GOT3 (cell line): ENCODE data around the gene ATP9B.

Experiments
- DNase-seq: peaks from one replicate; lab custom pipeline; 2025; ENCODE audit warnings: mixed read lengths; lab: John Stamatoyannopoulos, UW

The ATP9B gene, protein sequence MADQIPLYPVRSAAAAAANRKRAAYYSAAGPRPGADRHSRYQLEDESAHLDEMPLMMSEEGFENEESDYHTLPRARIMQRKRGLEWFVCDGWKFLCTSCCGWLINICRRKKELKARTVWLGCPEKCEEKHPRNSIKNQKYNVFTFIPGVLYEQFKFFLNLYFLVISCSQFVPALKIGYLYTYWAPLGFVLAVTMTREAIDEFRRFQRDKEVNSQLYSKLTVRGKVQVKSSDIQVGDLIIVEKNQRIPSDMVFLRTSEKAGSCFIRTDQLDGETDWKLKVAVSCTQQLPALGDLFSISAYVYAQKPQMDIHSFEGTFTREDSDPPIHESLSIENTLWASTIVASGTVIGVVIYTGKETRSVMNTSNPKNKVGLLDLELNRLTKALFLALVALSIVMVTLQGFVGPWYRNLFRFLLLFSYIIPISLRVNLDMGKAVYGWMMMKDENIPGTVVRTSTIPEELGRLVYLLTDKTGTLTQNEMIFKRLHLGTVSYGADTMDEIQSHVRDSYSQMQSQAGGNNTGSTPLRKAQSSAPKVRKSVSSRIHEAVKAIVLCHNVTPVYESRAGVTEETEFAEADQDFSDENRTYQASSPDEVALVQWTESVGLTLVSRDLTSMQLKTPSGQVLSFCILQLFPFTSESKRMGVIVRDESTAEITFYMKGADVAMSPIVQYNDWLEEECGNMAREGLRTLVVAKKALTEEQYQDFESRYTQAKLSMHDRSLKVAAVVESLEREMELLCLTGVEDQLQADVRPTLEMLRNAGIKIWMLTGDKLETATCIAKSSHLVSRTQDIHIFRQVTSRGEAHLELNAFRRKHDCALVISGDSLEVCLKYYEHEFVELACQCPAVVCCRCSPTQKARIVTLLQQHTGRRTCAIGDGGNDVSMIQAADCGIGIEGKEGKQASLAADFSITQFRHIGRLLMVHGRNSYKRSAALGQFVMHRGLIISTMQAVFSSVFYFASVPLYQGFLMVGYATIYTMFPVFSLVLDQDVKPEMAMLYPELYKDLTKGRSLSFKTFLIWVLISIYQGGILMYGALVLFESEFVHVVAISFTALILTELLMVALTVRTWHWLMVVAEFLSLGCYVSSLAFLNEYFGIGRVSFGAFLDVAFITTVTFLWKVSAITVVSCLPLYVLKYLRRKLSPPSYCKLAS

DNA sequence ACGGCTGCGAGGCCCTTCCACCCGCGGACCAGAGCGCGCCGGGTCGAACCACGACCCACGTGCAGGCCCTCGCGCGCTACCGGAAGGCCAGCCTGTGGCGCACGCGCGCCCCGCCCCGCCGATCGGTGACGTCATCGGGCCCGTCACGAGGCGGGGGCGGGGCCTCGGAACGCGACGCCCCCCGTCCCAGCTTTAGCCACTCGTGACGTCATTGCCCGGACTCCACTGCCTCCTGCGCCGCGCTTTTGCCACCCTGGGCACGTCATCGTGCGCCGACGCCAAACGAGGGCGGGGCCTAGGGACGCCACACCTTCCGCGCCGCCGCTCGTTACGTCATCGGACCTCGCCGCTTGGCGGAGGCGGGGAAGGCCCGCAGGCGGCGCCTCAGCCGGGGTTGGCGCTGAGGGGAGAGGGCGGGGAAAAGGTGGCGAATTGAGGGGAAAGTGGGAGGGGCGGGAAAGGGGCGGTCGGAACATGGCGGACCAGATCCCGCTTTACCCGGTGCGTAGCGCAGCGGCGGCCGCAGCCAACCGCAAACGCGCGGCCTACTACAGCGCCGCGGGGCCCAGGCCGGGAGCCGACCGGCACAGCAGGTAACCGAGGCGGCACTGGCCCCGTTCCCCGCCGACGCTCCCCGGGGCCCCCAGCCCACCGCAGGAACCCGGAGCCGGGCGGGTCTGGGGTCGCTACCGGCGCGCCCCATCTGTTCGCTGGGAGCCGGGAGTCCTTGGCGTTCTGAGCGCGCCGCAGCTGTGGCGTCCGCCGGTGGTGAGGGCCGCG, at the start of gene ATP9B:
Gene ATP9B, plus strand, starts transcription at position 458 of the 780 bp plus-strand sequence. Its CDS starts 17 bp downstream, at position 475.
- DNase-seq, result peak; percentile 85

DNA sequence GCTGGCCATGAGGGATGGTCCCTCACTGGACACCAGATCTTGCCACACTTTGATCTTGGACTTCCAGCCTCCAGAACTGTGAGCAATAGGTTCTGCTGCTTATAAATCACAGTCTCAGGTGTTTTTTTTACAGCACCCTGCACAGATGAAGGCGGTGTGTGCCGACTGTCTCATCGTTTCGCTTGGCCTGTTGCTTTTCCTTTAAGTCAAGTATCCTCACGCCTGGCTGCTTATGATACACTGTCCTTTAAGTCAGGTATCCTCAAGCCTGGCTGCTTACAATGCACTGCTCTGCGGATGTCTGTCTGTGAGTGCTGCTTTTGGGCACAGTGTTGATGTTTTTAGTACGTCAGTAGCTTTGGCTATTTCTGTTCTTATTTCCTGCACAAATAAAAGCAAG, 49.3 kb upstream of the ATP9B start:
- no peak for DNase-seq

DNA sequence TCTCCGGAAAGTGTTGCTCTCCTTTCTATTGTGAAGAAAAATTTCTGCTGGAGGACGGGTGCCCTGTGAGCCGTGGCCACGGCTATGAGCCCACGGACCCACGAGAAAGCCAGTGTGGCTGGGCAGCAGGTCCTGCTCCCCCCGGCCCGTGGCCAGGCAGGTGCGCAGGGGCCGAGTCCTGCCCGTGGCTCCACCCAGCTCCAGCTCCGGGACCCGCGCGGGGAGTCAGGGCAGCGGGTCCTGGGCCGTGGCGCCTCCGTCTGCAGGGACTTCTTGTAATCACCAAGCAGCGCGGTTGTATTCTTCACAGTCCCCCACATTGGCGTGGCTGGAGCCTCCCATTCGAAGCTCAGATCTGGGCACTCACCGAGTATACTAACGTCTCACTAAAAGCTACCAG, 46.6 kb upstream of the ATP9B start:
- DNase-seq, result no peak

DNA sequence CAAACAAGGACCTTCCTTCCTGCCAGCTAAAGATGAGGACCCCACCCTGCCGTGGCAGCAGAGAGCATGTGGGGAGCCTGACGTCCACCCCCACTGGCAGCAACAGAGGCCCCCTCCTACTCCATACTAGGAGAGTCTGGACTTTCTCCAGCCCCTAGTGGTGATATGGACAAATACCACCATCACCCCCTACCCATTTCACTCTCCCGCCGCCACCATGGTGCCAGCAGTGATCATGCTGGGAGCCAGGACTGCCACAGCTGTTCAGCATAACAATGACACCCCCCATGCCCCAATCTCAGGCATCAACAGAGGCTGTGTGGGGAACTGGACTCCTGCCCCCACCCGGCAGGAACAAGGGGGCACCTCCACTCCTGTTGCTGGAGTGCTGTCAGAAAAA, 42.7 kb upstream of the ATP9B start:
- DNase-seq, result no peak

DNA sequence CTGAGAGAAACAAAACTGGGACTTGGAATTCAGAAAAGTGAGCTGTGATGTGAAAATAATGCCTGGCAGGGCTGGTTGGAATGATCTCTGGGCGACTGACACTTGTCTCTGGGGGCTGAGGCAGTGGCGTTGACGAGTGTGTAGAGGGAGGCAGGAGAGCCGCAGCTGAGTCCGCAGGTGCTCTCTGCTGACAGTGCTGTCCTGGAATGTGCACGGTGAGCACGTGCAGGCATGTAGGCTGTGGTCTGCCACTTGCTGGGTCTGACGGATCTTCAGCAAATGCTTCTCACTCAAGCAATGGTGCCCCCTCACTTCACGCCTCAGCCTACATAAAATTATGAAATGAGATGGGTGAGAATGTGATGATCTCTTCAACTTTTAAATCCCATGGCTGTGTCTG, 38.5 kb upstream of the ATP9B start:
- no peak for DNase-seq

DNA sequence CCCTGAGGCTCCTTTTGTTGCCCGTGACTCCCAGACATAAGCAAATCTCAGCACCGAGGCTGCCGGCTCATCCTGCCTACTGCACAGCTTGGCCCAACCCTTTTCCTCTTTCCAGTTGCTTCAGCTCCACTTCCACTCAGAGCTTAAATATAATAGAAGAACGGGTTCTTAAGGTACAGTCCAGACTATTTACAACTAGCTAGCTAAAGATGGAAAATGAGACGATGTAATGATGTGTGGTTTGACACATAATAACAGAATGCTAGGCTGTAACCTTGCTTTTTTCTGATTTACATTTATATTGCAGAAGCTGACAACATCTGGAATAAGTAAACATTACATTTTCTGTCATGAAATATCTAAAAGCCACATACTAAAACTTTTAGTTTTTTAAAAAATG, 26.9 kb upstream of the ATP9B start:
- DNase-seq, result no peak

DNA sequence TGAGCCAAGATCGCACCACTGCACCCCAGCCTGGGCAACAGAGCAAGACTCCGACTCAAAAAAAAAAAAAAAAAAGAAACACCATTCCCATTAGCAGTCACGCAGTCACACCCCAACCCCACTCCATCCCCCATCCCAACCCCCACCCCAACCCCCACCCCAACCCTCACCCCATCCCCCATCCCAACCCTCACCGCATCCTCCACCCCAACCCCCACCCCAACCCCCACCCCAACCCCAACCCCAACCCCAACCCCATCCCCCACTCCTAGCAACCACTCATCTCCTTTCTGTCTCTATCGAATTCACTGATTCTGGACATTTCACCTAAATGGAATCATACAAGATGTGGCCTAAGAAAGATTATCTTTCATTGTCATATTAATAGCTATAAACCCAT, 25.9 kb upstream of the ATP9B start:
- no peak for DNase-seq

DNA sequence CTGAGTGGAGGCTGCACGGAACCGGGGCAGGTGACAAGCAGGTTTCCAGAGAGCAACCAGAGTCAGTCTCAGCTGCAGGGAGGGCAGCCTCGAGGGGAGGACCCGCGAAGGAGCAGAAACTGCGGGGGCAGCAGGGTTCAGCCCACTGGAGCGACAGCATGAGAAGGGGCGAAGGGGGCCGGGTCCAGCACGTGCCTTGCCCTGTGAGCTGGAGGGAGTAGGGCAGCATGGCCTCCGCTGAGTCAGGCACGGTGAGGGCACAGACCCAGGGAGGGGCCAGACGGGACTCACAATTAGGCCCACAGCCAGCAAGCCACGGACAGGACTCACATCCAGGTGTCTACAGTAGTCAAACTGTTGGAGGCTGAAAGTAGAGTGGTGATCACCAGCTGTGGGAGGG, 22.7 kb upstream of the ATP9B start:
- no peak for DNase-seq

DNA sequence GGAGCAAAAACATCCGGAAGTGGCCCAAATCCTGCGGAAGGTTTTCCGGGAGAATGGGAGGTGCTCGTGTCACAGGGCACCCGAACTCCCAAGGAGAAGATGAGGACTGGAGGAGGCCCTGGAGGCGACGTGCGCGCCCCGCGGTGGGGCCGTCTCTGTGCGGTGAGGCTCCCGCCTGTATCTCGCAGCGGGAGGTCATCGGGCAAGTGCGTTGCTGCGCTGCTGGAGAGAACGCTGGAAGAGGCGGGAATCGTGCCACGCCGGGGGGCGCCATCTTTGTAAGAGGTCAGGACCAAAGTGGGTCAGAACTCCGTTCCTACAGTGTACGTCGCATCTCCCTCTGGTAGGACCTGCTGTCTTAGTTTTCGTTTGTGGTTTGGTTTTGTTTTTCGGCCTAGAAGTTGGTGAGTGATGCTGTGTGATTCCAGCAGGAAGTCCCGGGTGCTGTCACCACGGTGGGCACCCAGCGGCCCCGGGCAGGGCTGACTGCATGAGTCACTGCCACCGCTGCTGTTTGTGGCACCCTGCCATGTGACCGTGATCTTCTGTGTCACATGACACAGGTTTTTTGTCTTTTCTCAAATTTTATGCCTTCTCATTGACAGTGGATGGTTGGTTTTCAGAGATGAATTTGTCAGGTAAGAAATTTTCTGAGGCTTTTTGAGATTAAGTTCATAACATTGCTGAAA, 21.5 kb upstream of the ATP9B start:
- DNase-seq, result no peak

DNA sequence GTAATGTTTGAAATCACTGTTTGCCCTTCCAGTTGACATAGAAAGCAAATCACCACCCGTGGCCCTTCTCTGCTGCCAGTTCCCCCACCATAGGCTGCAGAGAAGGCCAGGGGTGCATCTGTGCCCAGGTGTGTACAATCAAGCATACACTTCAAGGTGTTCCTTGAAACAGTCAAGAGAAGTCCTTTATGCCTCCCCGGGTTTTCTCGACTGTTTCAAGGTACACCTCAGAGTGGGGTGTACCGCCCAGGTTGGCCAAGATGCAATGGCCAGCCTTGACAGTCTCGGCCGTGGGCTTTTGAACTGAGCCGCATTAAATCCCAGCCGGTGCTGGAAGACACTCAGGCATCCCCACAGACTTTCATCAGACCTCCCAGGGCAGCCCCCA, 21.0 kb upstream of the ATP9B start:
- DNase-seq, result no peak

DNA sequence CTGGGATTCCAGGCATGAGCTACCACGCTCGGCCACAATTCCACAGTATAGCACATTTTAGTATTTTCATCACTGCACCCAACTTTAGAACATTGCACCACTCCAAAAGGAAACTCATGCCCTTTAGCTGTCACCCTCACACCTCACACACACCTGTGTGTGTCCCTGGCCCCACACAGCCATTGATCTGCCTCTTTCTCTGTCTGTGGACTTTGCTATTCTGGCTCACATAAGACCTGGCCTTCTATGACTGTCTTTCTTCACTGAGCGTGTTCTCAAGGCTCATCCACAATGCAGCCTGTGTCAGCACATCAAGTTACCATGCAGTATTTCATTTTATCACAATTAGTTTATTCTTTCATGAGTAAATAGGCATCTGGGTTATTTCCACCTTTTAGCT, 19.7 kb upstream of the ATP9B start:
- no peak for DNase-seq

DNA sequence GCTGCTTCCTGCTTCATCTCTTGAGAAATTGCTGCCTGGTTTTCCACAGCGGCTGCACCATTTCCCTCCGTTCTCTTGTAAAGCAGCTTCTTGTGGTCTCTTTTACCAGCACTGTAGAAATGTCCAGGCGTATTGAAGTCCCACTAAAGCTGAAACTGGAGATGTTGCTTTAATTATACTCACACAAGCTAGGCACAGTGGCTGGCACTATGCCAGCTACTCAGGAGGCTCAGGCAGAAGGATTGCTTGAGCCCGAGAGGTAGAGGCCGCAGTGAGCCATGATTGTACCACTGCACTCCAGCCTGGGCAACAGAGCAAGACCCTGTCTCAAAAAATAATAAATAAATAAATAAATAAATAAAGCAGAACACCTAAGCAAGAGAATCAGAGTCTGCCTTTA, 19.2 kb upstream of the ATP9B start:
- no peak for DNase-seq

DNA sequence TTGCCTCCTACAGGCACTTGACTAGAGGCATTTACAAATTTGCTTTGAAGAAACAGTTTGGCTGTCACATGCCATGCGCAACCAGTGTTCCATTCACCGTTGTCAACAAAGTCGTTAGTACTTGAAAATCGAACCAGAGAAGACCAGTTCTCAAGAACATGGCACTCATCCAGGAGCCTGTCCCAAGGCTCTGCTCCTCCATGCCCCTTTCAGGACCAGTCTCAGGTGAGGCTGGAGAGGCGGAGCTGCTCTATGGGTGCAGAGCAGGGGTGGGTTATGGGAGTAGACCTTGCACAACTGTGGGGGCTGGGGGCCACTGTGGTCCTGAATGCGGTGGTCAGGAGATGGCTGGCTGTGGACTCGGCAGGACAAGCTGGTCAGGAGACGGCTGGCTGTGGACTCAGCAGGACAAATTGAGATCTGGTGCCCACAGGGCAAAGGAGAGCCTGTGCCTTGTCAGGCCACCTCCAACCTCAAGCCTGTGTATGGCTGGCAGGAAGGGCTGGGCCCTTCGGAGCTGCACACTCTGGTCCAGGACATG, 12.3 kb upstream of the ATP9B start:
- DNase-seq, result no peak

DNA sequence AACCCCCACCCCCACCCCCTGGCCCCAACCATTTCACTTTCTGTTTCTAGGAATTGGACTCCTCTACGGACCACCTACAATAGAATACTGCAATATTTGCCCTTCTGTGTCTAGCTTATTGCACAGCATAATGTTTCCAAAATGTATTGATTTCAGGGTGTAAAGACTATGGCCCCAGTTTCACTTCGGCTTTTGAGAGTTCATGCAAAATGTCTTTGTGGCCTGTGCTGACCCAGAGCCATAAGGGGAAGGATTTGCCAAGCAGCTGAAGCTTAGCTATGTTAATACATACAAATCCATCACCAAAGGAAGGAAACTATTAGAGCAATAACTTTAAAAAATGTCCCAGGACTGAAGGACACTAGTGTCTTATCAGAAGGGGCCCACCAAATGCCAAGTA, 11.2 kb upstream of the ATP9B start:
- no peak for DNase-seq

DNA sequence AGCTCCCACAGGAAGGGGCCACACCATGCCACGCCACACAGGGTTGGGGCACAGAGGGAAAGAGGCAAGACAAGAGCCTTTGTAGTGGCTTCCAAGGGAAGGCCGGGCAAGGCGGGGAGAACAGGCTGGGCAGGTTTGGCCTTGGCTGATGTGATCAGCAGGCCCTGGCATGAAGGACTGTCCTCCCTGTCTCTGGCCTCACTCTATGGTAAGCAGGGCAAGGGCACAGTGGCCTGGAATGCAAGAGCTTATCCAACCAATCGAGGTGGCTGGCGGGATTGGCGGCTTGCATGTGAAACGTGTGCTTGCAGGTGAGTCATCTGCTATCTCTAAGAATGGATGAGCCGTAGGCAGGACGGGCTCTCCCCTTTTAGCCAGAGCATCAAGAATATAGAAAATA, 6.4 kb upstream of the ATP9B start:
- DNase-seq, result no peak

DNA sequence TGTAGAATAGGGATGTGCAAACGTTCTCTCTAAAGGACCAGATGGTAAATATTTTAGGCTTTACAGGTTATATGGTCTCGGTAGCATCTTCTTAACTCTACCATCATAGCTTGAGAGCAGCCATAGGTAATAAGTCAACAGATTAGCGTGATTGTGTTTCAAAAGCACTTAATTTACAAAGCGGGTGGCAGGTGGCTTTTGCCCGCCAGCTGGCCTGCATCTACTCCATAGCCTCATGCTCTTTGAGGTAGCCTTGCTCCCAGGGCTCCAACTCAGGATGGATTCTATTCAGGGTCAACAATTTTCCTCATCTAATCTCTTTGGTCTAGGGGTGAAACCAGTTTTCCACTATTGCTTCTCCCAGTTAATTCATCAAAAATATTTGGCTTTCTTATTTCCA, 5.0 kb upstream of the ATP9B start:
- DNase-seq, result no peak

DNA sequence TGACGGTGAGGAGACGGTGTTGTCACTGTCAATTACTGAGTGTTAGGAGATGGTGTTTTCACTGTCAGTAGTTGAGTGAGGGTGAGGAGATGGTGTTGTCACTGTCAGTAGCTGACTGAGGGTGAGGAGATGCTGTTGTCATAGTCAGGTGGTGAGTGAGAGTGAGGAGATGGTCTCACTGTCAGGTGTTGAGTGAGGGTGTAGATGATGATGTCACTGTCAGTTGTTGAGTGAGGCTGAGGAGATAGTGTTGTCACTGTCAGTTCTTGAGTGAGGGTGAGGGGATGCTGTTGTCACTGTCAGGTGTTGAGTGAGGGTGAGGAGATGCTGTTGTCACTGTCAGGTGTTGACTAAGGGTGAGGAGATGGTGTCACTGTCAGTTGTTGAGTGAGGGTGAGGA, 3.4 kb upstream of the ATP9B start:
- no peak for DNase-seq

DNA sequence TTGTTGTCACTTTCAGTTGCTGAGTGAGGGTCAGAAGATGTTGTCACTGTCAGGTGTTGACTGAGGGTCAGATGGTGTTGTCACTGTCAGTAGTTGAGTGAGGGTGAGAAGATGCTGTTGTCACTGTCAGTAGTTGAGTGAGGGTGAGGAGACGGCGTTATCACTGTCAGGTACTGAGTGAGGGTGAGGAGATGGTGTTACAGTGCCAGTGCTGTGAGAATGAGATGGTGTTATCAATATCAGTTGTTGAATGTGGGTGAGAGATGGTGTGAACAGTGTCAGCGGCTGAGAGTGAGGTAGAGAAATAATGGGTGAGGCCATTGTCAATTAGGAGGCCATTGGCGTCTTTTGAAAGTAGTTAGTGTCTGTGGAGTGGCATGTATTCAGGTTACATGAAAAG, 1.6 kb upstream of the ATP9B start:
- DNase-seq, result no peak

DNA sequence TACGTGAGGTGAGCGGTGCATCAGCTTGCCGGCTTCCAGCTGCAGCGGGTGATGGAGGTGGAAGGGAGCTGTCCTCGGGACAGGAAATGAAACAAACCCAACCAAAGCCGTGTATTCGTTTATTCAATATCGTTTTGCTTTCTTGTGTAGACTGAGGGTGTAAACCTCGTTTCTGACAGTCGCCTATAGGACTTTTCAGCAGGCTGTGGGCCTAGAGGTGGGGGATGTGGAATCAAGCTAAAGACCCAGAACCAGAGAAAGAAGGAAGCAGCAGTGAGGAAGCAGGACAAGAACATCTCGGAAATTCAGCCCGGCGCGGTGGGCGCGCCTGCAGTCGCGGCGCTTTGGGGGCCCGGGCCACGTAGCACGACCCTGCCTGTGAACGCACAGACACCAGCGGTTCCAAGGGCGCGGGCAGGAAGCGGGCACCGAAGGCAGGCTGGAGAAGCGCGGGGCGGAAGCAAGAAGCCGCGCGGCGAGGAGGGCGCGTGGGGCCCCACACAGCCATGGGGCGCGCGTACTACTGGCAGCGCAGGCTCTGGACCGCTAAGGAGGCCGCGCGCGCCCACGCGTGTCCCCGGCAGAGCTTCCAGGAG, 755 bp upstream of the ATP9B start:
- no peak for DNase-seq

DNA sequence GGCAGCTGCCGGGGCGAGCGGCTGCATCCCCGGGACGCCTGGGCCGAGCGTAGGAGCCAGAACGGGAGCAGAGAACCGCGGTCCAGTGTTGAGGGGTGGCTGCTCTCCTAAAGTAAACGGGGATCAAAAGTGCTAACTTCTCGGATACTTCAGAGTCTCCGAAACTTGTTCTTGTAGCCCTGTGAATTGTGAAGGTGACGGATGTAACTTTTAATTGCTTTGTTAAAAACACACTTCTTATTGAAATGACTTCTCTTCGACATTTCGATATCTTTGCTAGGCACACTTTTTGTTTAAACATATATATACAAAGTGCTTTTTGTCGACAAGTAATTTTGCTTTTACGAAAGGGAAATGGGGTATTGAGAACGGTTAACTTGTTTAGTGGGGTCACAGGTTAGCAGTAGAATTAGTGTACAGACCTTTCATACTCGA, 540 bp downstream of the ATP9B start:
- DNase-seq, result no peak

DNA sequence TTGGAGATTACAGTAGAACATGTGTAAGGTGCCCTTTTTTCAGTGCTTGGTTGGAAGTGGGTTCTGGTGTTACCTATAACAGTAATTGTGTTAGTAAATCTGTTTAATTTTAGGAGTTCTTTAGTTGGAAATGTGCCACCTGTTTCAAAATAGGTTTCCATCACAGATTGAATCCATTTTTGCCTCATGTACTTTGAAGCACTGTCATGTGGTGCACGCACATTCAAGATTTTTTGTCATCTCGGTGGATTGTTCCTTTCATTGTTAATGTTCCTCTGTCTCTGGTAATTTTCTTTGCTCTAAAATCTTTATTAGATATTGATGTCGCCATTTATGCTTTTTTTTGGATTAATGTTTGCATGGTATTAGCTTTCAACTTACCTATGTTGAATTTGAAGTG, 1.3 kb downstream of the ATP9B start:
- no peak for DNase-seq
